AG04449 (cell line): ENCODE data around the gene CDH1.

Experiments used
- CTCF ChIA-PET: fragments of 350-600 bp; formaldehyde crosslinking; extraction: SDS; loops from one replicate; lab custom pipeline; 2021; ENCODE audit warnings: antibody characterized with exemption; lab: Yijun Ruan, JAX
- POLR2A ChIA-PET: fragments of 400-600, 350-600 bp; formaldehyde crosslinking; extraction: SDS; loops from one replicate; lab custom pipeline; 2020; ENCODE audit warnings: antibody characterized with exemption, inconsistent platforms; lab: Yijun Ruan, JAX
- DNase-seq: peaks from one replicate; pipeline ENCODE4 v3.0.0-alpha.2; 2010; ENCODE audit warnings: low read depth, low spot score
- H3K4me3 ChIP-seq: 2 replicates; pipeline ENCODE4 v1.5.1; 2011; ENCODE audit warnings: low read depth, mild to moderate bottlenecking, control low read depth, low read length
- CTCF ChIP-seq: IDR thresholded peaks from one replicate; pipeline ENCODE4 v1.5.1; 2011; ENCODE audit warnings: mild to moderate bottlenecking, moderate library complexity, low read length, control low read depth, inconsistent platforms; ENCODE audit not compliant: insufficient read depth; ENCODE audit errors: missing control alignments

CDH1 gene

GRCh38 chr16:68700831-68701230 lies 36.3 kb upstream of the CDH1 start:
- CTCF ChIA-PET, result interaction anchor here (1.0 to 3.2 kb wide), 4 partner anchors 25 to 202 kb away, joined by 3 to 11 read pairs (median 4); no protein-coding TSS in a partner anchor
- TF ChIP-seq CTCF, result no peak
- POLR2A ChIA-PET, result no interaction called here
- no peak overlapping the region for H3K4me3 ChIP-seq
- no peak for DNase-seq

GRCh38 chr16:68704232-68704867 lies 32.7 kb upstream of the CDH1 start:
- POLR2A ChIA-PET, result no interaction called here
- H3K4me3 ChIP-seq, result no peak overlapping the region
- no peak for DNase-seq
- CTCF ChIA-PET, result interaction anchor here (0.6 to 3.2 kb wide), 3 partner anchors 13 to 122 kb away, joined by 3 to 11 read pairs (median 5); no protein-coding TSS in a partner anchor
- TF ChIP-seq CTCF, result peak; percentile 90

GRCh38 chr16:68707340-68708152 lies 29.5 kb upstream of the CDH1 start:
- DNase-seq, result no peak
- CTCF ChIA-PET, result interaction anchor here (0.9 to 2.3 kb wide), 7 partner anchors 9 to 417 kb away, joined by 3 to 8 read pairs (median 3); no protein-coding TSS in a partner anchor
- TF ChIP-seq CTCF, result peak; percentile 6
- POLR2A ChIA-PET, result interaction anchor here (0.5 kb wide), 1 partner anchor 415 kb away, joined by 3 read pairs; no protein-coding TSS in a partner anchor
- no peak overlapping the region for H3K4me3 ChIP-seq

GRCh38 chr16:68710211-68710610 lies 26.9 kb upstream of the CDH1 start:
- no peak for TF ChIP-seq CTCF
- ChIA-PET CTCF (no interaction called here), POLR2A (no interaction called here)
- no peak overlapping the region for H3K4me3 ChIP-seq
- DNase-seq, result no peak

GRCh38 chr16:68711421-68712139 lies 25.5 kb upstream of the CDH1 start:
- TF ChIP-seq CTCF, result no peak
- CTCF ChIA-PET, result no interaction called here
- POLR2A ChIA-PET, result no interaction called here
- no peak overlapping the region for H3K4me3 ChIP-seq
- DNase-seq, result no peak
